ENCODE measurements around the gene BCR. TPM values are rescaled to one million over a fixed set of nuclear protein-coding genes. Genes with fewer than 3 reads are reported as not detected.
"Not testable (repeated sequence)": the region's sequence is repeated elsewhere in the genome, so short reads cannot be mapped to it uniquely, and the experiment has no call there.

The BCR gene
- total RNA-seq, 1 donor from 2014 or later = 32.0 TPM

- not testable (repeated sequence) for H3K27ac Mint-ChIP-seq
Observed at GRCh38 chr22:23310443-23311097, 130.3 kb downstream of the BCR start.

GRCh38 chr22:23311635-23312420 lies 131.5 kb downstream of the BCR start:
- H3K9me3 Mint-ChIP-seq; H3K36me3 Mint-ChIP-seq (ENCODE audit: low read depth); H3K4me1 Mint-ChIP-seq (ENCODE audit: low read depth); H3K27me3 Mint-ChIP-seq (ENCODE audit: low read depth); DNase-seq (ENCODE audit: low spot score); H3K4me3 Mint-ChIP-seq (ENCODE audit: low read depth); H3K27ac Mint-ChIP-seq; intact Hi-C loops (cut with micrococcal nuclease): not testable (repeated sequence)

More at GRCh38 chr22:23310443-23311097, 130.3 kb downstream of the BCR start:
- H3K4me1 Mint-ChIP-seq (ENCODE audit: low read depth); DNase-seq (ENCODE audit: low spot score); H3K36me3 Mint-ChIP-seq (ENCODE audit: low read depth); H3K4me3 Mint-ChIP-seq (ENCODE audit: low read depth); H3K27me3 Mint-ChIP-seq (ENCODE audit: low read depth); intact Hi-C loops (cut with micrococcal nuclease); H3K9me3 Mint-ChIP-seq: not testable (repeated sequence)

- no peak for DNase-seq (ENCODE audit: low spot score)
- intact Hi-C loops (cut with micrococcal nuclease) = no loop called here
- peaks cover 4% of the 10 kb centered on the region for H3K36me3 Mint-ChIP-seq (ENCODE audit: low read depth)
- H3K27me3 Mint-ChIP-seq (ENCODE audit: low read depth) = no peaks in the 10 kb centered on the region
- H3K4me3 Mint-ChIP-seq (ENCODE audit: low read depth) = no peak overlapping the region
- H3K9me3 Mint-ChIP-seq = no peaks in the 10 kb centered on the region
- no peak overlapping the region for H3K27ac Mint-ChIP-seq
- no peaks in the 10 kb centered on the region for H3K4me1 Mint-ChIP-seq (ENCODE audit: low read depth)
Observed at GRCh38 chr22:23313791-23314567, 133.7 kb downstream of the BCR start.

DNA sequence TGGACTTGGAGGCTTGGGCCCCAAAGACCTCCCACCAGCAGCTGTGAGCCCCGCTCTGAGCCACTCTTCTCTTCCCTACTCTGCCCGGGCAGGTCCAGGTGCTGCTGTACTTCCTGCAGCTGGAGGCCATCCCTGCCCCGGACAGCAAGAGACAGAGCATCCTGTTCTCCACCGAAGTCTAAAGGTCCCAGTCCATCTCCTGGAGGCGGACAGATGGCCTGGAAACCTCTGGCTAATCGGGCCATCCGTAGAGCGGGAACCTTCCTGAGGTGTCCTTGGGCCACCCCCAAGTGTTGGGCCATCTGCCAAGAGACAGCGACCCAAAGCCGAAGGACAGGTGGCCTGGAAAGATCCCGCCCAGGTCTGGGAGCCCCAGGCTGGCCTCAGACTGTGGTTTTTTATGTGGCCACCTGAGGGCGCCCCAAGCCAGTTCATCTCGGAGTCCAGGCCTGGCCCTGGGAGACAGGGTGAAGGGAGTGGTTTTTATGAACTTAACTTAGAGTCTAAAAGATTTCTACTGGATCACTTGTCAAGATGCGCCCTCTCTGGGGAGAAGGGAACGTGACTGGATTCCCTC lies 135.1 kb downstream of the BCR start:
- Mint-ChIP-seq H3K4me3 (ENCODE audit: low read depth) (no peak overlapping the region), H3K4me1 (ENCODE audit: low read depth) (no peaks in the 10 kb centered on the region), H3K36me3 (ENCODE audit: low read depth) (peaks cover 4% of the 10 kb centered on the region), H3K9me3 (no peaks in the 10 kb centered on the region), H3K27me3 (ENCODE audit: low read depth) (no peaks in the 10 kb centered on the region), H3K27ac (no peak overlapping the region)
- intact Hi-C loops (cut with micrococcal nuclease) = loop anchor here (5.0 kb wide), 1 partner anchor 72 kb away; no protein-coding TSS in a partner anchor
- DNase-seq (ENCODE audit: low spot score) = peak; percentile 30

- intact Hi-C loops (cut with micrococcal nuclease) = loop anchor here (5.0 kb wide), 1 partner anchor 71 kb away; no protein-coding TSS in a partner anchor
- H3K27me3 Mint-ChIP-seq (ENCODE audit: low read depth); DNase-seq (ENCODE audit: low spot score): not testable (repeated sequence)
Observed at GRCh38 chr22:23316596-23316995, 136.3 kb downstream of the BCR start.

DNA sequence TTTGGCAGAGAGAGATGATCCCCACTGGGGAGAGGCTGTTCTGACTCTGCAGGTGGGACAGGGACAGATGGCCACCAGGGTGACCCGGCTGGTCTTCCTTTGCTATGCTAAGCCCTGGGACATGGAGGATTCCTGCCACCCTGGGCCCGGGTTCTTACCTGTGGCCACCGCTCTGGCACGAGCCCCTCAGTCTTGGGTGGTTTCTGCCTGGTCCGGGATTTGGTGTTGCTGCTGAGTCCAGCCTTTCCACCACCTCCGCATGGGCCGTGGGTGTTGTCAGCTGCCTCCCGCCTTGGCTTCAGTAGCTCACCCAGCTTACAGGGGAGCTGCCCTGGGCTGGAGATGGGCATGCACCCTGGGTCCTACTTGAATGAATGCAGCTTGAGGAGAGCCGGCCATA lies 138.0 kb downstream of the BCR start:
- H3K36me3 Mint-ChIP-seq (ENCODE audit: low read depth); H3K9me3 Mint-ChIP-seq; H3K27me3 Mint-ChIP-seq (ENCODE audit: low read depth); H3K4me3 Mint-ChIP-seq (ENCODE audit: low read depth); H3K27ac Mint-ChIP-seq; H3K4me1 Mint-ChIP-seq (ENCODE audit: low read depth); DNase-seq (ENCODE audit: low spot score): not testable (repeated sequence)
- intact Hi-C loops (cut with micrococcal nuclease) = loop anchor here (5.0 kb wide), 1 partner anchor 69 kb away; no protein-coding TSS in a partner anchor

More at GRCh38 chr22:23316596-23316995, 136.3 kb downstream of the BCR start:
- H3K9me3 Mint-ChIP-seq; H3K36me3 Mint-ChIP-seq (ENCODE audit: low read depth); H3K27ac Mint-ChIP-seq; H3K4me1 Mint-ChIP-seq (ENCODE audit: low read depth); H3K4me3 Mint-ChIP-seq (ENCODE audit: low read depth): not testable (repeated sequence)

GRCh38 chr22:23322497-23323080 lies 142.3 kb downstream of the BCR start:
- H3K36me3 Mint-ChIP-seq (ENCODE audit: low read depth); H3K4me1 Mint-ChIP-seq (ENCODE audit: low read depth); DNase-seq (ENCODE audit: low spot score); intact Hi-C loops (cut with micrococcal nuclease); H3K27ac Mint-ChIP-seq; H3K4me3 Mint-ChIP-seq (ENCODE audit: low read depth); H3K9me3 Mint-ChIP-seq; H3K27me3 Mint-ChIP-seq (ENCODE audit: low read depth): not testable (repeated sequence)

DNA sequence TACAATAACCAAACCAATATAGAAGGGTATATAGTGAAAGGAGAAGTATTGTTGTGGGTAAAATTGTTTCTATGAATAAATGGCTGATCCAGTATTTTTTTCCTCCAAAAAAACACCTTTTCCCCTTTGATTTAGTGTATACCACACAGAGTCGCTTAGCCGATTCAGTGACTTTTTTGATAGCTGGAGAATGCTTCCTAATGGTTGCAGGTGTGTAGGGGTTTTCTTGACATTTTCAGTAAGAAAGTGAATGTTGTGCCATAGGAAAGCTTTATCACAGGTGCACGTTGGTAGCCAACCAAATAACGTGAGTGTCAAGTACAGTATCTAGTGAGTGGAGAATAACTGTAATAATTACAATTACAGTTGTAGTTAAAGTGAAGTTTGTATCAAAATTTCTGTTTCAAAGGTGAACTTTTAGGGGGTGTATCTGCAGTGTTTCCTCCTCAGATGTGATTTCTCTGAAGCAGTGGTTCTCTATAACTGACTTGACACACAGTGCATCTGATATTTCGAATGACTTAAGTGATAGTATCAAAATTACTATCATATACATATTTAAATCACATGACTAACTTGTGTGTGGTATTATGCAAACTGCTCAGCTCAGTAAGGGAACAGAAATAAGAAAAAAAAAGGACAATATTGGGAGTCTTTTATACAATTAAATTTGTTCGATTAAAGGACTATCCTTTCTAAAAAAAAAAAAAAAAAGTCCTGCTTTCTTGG lies 143.8 kb downstream of the BCR start:
- H3K4me3 Mint-ChIP-seq (ENCODE audit: low read depth); H3K27ac Mint-ChIP-seq; DNase-seq (ENCODE audit: low spot score); H3K36me3 Mint-ChIP-seq (ENCODE audit: low read depth); H3K9me3 Mint-ChIP-seq; H3K27me3 Mint-ChIP-seq (ENCODE audit: low read depth); H3K4me1 Mint-ChIP-seq (ENCODE audit: low read depth); intact Hi-C loops (cut with micrococcal nuclease): not testable (repeated sequence)

DNA sequence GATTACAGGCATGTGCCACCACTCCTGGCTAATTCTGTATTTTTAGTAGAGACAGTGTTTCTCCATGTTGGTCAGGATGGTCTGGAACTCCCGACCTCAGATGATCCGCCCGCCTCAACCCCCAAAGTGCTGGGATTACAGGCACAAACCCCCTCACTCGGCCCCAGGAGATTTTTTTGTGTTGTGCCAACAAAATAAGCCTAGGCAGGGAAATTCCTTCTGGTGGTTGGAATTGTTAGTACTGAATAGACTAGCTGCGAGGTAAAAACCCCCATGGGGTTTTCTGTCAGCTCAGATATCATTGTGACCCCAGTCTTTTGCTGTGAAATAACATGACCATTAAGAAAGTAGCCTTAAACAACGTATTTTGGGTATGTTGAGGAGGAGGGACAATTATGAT lies 144.9 kb downstream of the BCR start:
- H3K9me3 Mint-ChIP-seq = no peaks in the 10 kb centered on the region
- H3K27ac Mint-ChIP-seq = no peak overlapping the region
- H3K4me3 Mint-ChIP-seq (ENCODE audit: low read depth) = no peak overlapping the region
- DNase-seq (ENCODE audit: low spot score) = no peak
- H3K27me3 Mint-ChIP-seq (ENCODE audit: low read depth) = peaks cover 6% of the 10 kb centered on the region
- no peaks in the 10 kb centered on the region for H3K4me1 Mint-ChIP-seq (ENCODE audit: low read depth)
- H3K36me3 Mint-ChIP-seq (ENCODE audit: low read depth) = no peaks in the 10 kb centered on the region
- intact Hi-C loops (cut with micrococcal nuclease) = no loop called here

- peaks cover 10% of the 10 kb centered on the region for H3K27me3 Mint-ChIP-seq (ENCODE audit: low read depth)
- H3K4me3 Mint-ChIP-seq (ENCODE audit: low read depth); H3K9me3 Mint-ChIP-seq; intact Hi-C loops (cut with micrococcal nuclease); H3K4me1 Mint-ChIP-seq (ENCODE audit: low read depth); H3K36me3 Mint-ChIP-seq (ENCODE audit: low read depth); H3K27ac Mint-ChIP-seq; DNase-seq (ENCODE audit: low spot score): not testable (repeated sequence)
Observed at GRCh38 chr22:23333822-23334221, 153.5 kb downstream of the BCR start.

DNA sequence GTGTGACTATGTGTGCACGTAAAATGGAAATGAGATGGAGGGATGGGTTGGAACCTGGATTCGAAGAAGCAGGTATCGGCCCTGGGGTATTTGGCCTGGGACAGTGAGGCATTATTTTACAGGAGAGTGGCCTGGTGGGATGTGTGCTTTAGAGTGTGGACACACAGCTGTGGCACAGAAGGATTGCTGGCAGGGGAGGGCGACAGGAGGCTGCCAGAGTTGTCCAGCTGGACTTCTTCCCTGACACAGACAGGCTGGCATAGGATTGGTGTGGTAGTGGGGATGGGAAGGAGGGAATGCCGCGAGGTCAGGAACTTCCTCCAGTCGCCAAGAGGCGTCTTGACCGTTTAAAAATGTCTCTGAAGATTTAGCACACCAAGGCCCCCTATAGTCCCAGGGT lies 157.4 kb downstream of the BCR start:
- H3K4me1 Mint-ChIP-seq (ENCODE audit: low read depth); H3K4me3 Mint-ChIP-seq (ENCODE audit: low read depth); H3K9me3 Mint-ChIP-seq; intact Hi-C loops (cut with micrococcal nuclease); H3K36me3 Mint-ChIP-seq (ENCODE audit: low read depth); H3K27ac Mint-ChIP-seq; DNase-seq (ENCODE audit: low spot score): not testable (repeated sequence)
- H3K27me3 Mint-ChIP-seq (ENCODE audit: low read depth) = peaks cover 10% of the 10 kb centered on the region
